Suprapubic skin (tissue), 3 donors: ENCODE data around the gene ABHD17C.

Source experiments
- CTCF ChIP-seq, 2 donors: fragments of 200-600 bp in 1 of 2; fragments of 450-650 bp in 1 of 2; sonication (generic) in 1 of 2; IDR thresholded peaks; one replicate each; pipeline ENCODE4 v1.5.1; 2016 to 2019; ENCODE audit warnings: antibody characterized with exemption in 2 of 2, mild to moderate bottlenecking in 1 of 2, moderate library complexity in 1 of 2
- POLR2AphosphoS5 ChIP-seq, 3 donors: sonication (generic); formaldehyde crosslinking; IDR thresholded peaks; one replicate each; pipeline ENCODE4 v1.6.1; 2017; ENCODE audit warnings: antibody characterized with exemption in 3 of 3

DNA sequence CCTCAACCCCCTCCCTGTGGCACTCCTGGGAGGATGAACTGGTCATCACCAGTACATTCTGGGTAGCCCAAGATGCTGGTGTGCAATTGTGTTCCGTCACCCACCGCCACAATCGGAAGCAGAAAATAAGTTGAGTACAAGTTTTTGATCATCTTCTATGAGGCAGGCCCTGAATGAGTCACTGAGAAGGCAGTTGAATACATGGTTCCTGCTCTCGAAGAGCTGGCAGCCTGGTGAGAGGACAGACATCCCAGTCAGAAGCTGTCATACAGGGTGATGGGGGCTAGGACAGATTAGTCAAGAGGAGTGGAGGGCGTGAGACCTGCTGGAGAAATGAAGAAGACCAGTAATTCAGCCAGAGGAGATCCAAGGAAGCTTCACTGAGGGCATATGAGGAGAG lies 90.2 kb downstream of the ABHD17C start:
- no peak for TF ChIP-seq POLR2AphosphoS5 (IDR thresholded peaks at IDR 0.05)
- no peak for TF ChIP-seq CTCF (IDR thresholded peaks at IDR 0.05)
